Fibroblast of the aortic adventitia (primary cell): ENCODE measurements around the gene RBL1. TPM values are rescaled to one million over a fixed set of nuclear protein-coding genes. Genes with fewer than 3 reads are reported as not detected.
"Not testable (repeated sequence)": the region's sequence is repeated elsewhere in the genome, so short reads cannot be mapped to it uniquely, and the experiment has no call there.

Experiments
- DNase-seq: peaks from one replicate; pipeline ENCODE4 v3.0.0-alpha.2; 2010; ENCODE audit warnings: low read depth
- H3K4me3 ChIP-seq: 2 replicates; pipeline ENCODE4 v1.5.1; 2011; ENCODE audit warnings: low read depth, mild to moderate bottlenecking, control low read depth, low read length, moderate library complexity
- total RNA-seq: library from RNA; depleted of rRNA; stranded (reverse); fragments of >200 nt; gene quantifications from 2 replicates; pipeline ENCODE4 v1.2.3, GENCODE V29; 2012; ENCODE audit warnings: low replicate concordance
- TF ChIP-seq, protein P1 (sequence below): IDR thresholded peaks from 2 replicates; pipeline ENCODE4 v1.5.1; 2011; ENCODE audit warnings: mild to moderate bottlenecking, low read length, control low read depth, inconsistent platforms; ENCODE audit not compliant: insufficient read depth

Gene RBL1
- total RNA-seq, 1 donor = 31.9 TPM

DNA sequence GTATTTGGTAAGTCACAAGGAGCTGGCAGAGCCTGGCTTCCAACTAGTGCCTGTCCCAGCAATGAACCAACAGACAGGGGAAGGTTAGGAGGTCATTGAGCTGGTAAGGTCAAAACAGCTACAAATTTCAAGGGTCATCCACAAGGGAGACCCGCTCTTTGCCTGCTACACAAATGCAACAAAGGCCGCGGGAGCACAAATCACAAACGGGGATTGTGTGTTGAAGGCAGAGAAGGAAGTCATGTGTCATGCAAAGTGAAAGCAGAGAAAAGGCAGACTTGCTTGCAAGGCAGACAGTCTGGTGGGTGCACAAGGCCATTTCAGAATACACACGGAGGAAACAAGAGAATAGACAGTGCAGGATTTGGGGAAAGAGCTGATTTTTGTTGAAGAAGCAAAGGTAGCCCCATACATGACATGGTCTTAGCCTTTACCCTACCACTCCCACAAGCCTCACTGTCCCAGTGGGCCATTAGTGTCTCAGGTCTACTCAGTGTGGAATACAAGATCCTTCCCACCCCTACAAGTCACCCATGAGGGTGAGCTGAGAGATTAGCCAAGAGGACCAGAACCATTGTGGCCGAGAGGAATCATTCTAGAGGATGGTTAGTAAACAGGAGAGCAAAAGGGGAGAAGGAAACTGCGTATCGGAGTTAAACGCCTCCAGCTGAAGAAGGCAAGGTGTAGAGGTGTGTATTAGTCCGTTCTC lies 126.2 kb downstream of the RBL1 start:
- no peak overlapping the region for H3K4me3 ChIP-seq
- TF ChIP-seq, protein P1, sequence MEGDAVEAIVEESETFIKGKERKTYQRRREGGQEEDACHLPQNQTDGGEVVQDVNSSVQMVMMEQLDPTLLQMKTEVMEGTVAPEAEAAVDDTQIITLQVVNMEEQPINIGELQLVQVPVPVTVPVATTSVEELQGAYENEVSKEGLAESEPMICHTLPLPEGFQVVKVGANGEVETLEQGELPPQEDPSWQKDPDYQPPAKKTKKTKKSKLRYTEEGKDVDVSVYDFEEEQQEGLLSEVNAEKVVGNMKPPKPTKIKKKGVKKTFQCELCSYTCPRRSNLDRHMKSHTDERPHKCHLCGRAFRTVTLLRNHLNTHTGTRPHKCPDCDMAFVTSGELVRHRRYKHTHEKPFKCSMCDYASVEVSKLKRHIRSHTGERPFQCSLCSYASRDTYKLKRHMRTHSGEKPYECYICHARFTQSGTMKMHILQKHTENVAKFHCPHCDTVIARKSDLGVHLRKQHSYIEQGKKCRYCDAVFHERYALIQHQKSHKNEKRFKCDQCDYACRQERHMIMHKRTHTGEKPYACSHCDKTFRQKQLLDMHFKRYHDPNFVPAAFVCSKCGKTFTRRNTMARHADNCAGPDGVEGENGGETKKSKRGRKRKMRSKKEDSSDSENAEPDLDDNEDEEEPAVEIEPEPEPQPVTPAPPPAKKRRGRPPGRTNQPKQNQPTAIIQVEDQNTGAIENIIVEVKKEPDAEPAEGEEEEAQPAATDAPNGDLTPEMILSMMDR = no peak
- DNase-seq = no peak

DNA sequence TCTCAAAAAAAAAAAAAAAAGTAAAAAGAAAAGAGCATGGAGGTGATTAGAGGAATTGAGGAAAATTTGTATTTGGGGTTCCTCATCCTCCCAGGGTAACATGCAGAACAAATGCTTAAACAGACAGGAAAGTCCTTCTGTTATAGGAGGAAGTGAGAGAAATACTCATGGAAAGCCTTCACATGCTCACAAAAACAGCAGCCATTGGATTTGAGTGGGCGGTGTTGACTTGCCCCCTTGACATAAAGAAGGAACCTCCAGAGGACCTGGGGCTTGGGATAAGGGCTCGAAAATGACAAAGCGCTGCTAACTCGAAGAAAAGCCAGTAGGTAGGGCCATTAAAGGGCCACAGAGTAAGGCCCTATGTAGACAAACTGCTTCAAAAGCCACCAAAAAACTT lies 126.7 kb downstream of the RBL1 start:
- DNase-seq = no peak
- TF ChIP-seq, protein P1 = no peak
- H3K4me3 ChIP-seq = no peak overlapping the region

DNA sequence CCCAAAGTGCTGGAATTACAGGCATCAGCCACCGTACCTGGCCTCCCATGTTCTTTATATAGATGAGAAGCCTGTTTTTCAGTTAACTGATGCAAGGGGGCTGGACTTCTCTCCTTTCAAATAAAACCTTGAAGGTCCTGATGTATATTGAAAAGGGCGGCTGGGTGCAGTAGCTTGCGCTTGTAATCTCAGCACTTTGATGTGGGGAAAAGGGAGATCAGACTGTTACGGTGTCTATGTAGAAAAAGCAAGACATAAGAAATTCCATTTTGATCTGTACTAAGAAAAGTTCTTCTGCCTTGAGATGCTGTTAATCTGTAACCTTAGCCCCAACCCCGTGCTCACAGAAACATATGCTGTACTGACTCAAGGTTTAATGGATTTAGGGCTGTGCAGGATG lies 128.2 kb downstream of the RBL1 start:
- TF ChIP-seq, protein P1 = no peak
- no peak overlapping the region for H3K4me3 ChIP-seq
- no peak for DNase-seq

DNA sequence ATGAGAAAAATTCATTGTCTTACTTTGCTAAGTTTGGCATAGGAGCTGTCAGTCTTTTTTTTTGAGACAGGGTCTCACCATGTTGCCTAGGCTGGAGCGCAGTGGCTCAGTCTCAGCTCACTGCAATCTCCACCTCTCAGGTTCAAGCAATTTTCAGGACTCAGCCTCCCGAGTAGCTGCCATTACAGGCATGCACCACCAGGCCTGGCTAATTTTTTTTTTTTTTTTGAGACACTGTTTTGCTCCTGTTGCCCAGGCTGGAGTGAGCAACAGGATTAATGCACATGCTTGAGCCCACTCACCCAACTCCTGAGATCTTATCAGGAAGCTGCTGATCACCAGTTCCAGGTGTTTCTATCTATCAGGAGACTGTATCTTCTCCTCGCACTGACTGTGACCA lies 128.8 kb downstream of the RBL1 start:
- not testable (repeated sequence) for DNase-seq, H3K4me3 ChIP-seq

DNA sequence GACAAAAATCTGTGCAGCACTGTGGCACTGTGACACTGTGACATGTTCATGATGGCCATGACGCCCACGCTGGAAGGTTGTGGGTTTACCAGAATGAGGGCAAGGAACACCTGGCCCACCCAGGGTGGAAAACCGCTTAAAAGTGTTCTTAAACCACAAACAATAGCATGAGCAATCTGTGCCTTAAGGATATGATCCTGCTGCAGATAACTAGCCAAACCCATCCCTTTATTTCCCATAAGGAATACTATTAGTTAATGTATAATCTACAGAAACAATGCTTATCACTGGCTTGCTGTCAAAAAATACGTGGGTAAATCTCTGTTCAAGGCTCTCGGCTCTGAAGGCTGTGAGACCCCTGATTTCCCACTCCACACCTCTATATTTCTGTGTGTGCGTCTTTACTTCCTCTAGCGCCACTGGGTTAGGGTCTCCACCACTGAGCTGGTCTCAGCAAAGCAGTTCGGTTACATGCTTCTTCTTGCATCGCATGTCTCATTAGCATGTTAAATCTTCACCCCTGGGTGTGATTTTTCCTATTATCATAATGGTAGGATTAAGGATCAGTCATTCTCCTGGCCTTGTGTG lies 133.3 kb downstream of the RBL1 start:
- H3K4me3 ChIP-seq, DNase-seq: not testable (repeated sequence)

DNA sequence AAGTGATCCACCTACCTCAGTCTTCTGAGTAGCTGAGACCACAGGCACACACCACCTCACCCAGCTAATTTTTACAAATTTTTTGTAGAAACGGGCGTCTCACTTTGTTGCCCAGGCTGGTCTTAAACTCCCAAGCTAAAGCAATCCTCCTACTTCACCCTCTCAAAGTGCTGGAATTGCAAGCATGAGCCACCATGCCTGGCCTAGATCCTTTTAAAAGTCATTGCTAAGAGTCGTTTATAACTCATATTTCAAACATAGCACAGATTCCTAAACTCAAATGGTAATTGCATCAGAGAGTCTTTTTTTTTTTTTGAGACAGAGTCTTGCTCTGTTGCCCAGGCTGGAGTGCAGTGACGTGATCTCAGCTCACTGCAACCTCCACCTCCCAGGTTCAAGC lies 136.6 kb downstream of the RBL1 start:
- no peak for DNase-seq
- TF ChIP-seq, protein P1 = no peak
- no peak overlapping the region for H3K4me3 ChIP-seq

DNA sequence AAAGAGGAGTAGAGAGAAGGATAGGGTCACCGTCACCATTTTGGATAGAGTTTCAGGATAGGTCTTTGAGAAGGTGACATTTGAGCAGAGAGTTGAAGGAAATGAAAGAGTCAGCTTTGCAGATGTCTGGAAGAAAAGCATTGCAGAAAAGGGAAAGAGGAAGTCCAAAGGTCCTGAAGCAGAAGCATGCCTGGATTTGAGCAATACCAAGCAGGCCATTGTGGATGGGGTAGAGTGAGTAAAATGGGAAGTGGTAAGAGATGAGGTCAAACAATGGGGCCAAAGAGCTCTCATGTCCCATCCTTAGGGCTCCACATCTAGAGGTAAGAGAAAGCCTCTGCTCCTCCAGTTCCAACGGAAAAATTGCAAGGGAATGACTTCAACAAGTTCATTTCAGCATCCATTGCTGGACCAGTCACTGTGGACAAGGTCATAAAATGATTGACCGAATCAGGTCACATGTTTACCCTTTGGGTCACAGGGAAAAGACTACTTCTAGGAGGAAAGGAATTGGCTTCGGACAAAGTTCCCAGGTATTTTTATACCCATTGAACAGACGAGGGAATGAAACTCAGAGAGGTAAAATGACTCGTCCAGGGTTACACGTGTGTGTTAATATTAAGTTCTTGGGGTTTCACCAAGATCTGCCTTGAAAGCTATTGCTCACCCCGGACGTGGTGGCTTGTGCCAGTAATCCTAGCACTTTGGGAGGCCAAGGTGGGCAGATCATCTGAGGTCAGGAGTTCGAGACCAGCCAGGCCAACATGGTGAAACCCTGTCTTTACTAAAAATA lies 137.7 kb downstream of the RBL1 start:
- TF ChIP-seq, protein P1 = no peak

More for the DNA sequence above, 137.7 kb downstream of the RBL1 start:
- DNase-seq = no peak
- no peak overlapping the region for H3K4me3 ChIP-seq
